Measurements from ENCODE around the gene CXCR6. TPM values are rescaled to one million over a fixed set of nuclear protein-coding genes. Genes with fewer than 3 reads are reported as not detected.

Gene CXCR6
- total and polyA plus RNA-seq, 2 of the 13 experiments (the other 11 are each of a cell fraction or from before 2014, with no cell fraction given) = not detected

- Histone ChIP-seq H3K27me3 (ENCODE audit: control insufficient read depth in 1 of 2, insufficient read depth in 2 of 2, low read length in 2 of 2) (no peaks in the 10 kb centered on the region), H4K20me1 (ENCODE audit: insufficient read depth, low read length) (no peaks in the 10 kb centered on the region), H3K27ac (ENCODE audit: extremely low read length, insufficient read depth, low read length) (no peak overlapping the region), H3K4me1 (ENCODE audit: insufficient read depth, low read length) (no peaks in the 10 kb centered on the region), H3K4me2 (ENCODE audit: low read depth, low read length) (no peak overlapping the region), H3K9me3 (ENCODE audit: low read length) (no peaks in the 10 kb centered on the region), H3K36me3 (replicated peaks in 1 of 2; ENCODE audit: control insufficient read depth in 1 of 2, insufficient read depth in 2 of 2, low read length in 2 of 2) (peaks cover 22 to 97% of the 10 kb centered on the region in 2 experiments), H3K79me2 (ENCODE audit: insufficient read depth, low read length) (no peaks in the 10 kb centered on the region), H3K4me3 (replicated peaks in 1 of 3; ENCODE audit: insufficient read depth in 1 of 3, low read depth in 2 of 3, low read length in 3 of 3) (no peak overlapping the region), H3K9ac (ENCODE audit: insufficient read depth, low read depth, low read length) (no peak overlapping the region), H2AFZ (ENCODE audit: low read length) (no peak overlapping the region)
- no TSS peak for BruUV-seq (replicated peaks)
- TF ChIP-seq ZNF382 (CRISPR knock-in tag; IDR thresholded peaks at IDR 0.05; ENCODE audit: borderline replicate concordance) (no peak), ZNF629 (CRISPR knock-in tag; conservative IDR thresholded peaks at IDR 0.05) (0 out of 2 replicates have a peak, but pooled peaks have one; percentile 26)
- ATAC-seq (no peak), DNase-seq (ENCODE audit: low spot score) (no peak), FAIRE-seq (no peak)
- in situ Hi-C loops (cut with HindIII; ENCODE audit: extremely low pct_ligation_motif_present, low pct_unique_long_range_greater_than_20kb) = no loop called here
- intact Hi-C loops (cut with micrococcal nuclease; ENCODE audit: unreplicated experiment) = no loop called here
- ChIA-PET POLR2A (no interaction called here), CTCF (ENCODE audit: low intra/inter-chr PET ratio, low total read pairs) (no interaction called here)
- 94% methylated on average over 3 of the region's 4 CpGs for WGBS (ENCODE audit: low lambda C conversion rate)
Measured at GRCh38 chr3:45932112-45932511, 11.2 kb upstream of the CXCR6 start.

GRCh38 chr3:45933591-45933990 lies 9.7 kb upstream of the CXCR6 start:
- in situ Hi-C loops (cut with HindIII; ENCODE audit: extremely low pct_ligation_motif_present, low pct_unique_long_range_greater_than_20kb) = no loop called here
- Histone ChIP-seq H3K27ac (ENCODE audit: extremely low read length, insufficient read depth, low read length) (no peak overlapping the region), H2AFZ (ENCODE audit: low read length) (no peak overlapping the region), H3K4me1 (ENCODE audit: insufficient read depth, low read length) (no peaks in the 10 kb centered on the region), H3K9me3 (ENCODE audit: low read length) (no peaks in the 10 kb centered on the region), H3K4me2 (ENCODE audit: low read depth, low read length) (no peak overlapping the region), H3K9ac (ENCODE audit: insufficient read depth, low read depth, low read length) (no peak overlapping the region), H3K79me2 (ENCODE audit: insufficient read depth, low read length) (no peaks in the 10 kb centered on the region), H3K4me3 (replicated peaks in 1 of 3; ENCODE audit: insufficient read depth in 1 of 3, low read depth in 2 of 3, low read length in 3 of 3) (no peak overlapping the region), H3K36me3 (replicated peaks in 1 of 2; ENCODE audit: control insufficient read depth in 1 of 2, insufficient read depth in 2 of 2, low read length in 2 of 2) (peaks cover 20 to 89% of the 10 kb centered on the region in 2 experiments), H3K27me3 (ENCODE audit: control insufficient read depth in 1 of 2, insufficient read depth in 2 of 2, low read length in 2 of 2) (no peaks in the 10 kb centered on the region), H4K20me1 (ENCODE audit: insufficient read depth, low read length) (no peaks in the 10 kb centered on the region)
- DNase-seq (ENCODE audit: low spot score) = no peak
- 97% methylated on average over 4 of the region's 4 CpGs for WGBS (ENCODE audit: low lambda C conversion rate)
- no TSS peak for BruUV-seq (replicated peaks)
- TF ChIP-seq, protein P1, sequence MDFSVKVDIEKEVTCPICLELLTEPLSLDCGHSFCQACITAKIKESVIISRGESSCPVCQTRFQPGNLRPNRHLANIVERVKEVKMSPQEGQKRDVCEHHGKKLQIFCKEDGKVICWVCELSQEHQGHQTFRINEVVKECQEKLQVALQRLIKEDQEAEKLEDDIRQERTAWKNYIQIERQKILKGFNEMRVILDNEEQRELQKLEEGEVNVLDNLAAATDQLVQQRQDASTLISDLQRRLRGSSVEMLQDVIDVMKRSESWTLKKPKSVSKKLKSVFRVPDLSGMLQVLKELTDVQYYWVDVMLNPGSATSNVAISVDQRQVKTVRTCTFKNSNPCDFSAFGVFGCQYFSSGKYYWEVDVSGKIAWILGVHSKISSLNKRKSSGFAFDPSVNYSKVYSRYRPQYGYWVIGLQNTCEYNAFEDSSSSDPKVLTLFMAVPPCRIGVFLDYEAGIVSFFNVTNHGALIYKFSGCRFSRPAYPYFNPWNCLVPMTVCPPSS (IDR thresholded peaks at IDR 0.05) = no peak
- POLR2A ChIA-PET = no interaction called here
- no peak for ATAC-seq
- no peak for FAIRE-seq
- CTCF ChIA-PET (ENCODE audit: low intra/inter-chr PET ratio, low total read pairs) = no interaction called here
- intact Hi-C loops (cut with micrococcal nuclease; ENCODE audit: unreplicated experiment) = no loop called here
